BE2C (cell line): ENCODE data around the gene NEU2.

Source experiments
- DNase-seq: peaks from one replicate; pipeline ENCODE4 v3.0.0-alpha.2; 2020
- H3K27me3 ChIP-seq: fragments of 250-450 bp; sonication (Bioruptor Pico); 2 replicates; pipeline ENCODE4 v1.5.1; 2020; ENCODE audit warnings: mild to moderate bottlenecking
- H3K36me3 ChIP-seq: fragments of 250-450 bp; sonication (Bioruptor Pico); 2 replicates; pipeline ENCODE4 v1.5.1; 2020; ENCODE audit warnings: mild to moderate bottlenecking
- H3K4me1 ChIP-seq: fragments of 250-450 bp; sonication (Bioruptor Pico); 2 replicates; pipeline ENCODE4 v1.5.1; 2020
- H3K4me3 ChIP-seq: 2 replicates; pipeline ENCODE4 v1.5.1; 2011; ENCODE audit warnings: low read depth, low read length
- H3K9me3 ChIP-seq: fragments of 250-450 bp; sonication (Bioruptor Pico); 2 replicates; pipeline ENCODE4 v1.5.1; 2020
- TF ChIP-seq, protein P1 (sequence below): IDR thresholded peaks from 2 replicates; pipeline ENCODE4 v1.5.1; 2012; ENCODE audit warnings: mild to moderate bottlenecking, low read depth, low read length

Gene NEU2

DNA sequence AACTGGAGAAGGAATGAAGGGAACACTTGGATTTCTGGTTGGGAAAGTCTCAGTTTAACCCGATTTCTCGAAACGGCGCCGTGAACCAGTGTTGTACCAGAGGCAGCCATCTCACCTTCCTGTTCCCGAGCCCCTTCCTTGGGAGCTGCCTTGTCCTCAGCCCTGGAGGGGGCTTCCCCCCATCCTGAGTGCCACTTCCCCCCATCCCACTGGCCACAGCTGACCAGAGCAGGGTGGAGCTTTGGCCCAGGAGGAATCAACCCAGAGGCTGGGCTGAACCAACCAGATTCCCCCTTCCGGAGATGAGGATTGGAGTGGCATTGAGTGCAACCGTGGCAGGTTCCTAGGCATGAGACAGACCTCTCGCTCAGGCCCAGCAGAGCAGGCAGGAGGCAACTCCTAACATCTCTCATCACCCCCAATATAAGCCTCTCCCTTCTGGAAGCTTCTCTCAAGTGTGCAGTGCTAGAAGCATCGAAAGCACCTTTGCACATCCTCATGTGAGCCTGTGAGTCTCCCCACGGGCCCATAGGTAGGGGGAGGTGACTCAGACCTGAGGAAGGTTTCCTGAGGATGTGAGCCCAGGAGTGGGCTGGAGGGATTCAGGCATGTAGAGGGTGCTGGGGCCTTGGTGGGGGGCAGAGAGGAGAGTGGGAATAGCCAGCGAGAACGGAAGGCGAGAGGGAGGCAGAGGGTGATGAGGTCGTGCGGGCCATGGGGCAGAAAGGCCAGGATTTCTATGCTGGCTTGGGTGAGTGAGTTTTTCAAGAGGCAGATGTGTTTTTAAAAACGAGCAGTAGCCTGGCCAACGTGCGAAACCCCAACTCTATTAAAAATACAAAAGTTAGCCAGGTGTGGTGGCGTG is 31.4 kb upstream of the NEU2 start:
- Histone ChIP-seq H3K36me3 (no peaks in the 10 kb centered on the region), H3K4me1 (no peaks in the 10 kb centered on the region), H3K9me3 (no peaks in the 10 kb centered on the region), H3K27me3 (peaks cover 17% of the 10 kb centered on the region), H3K4me3 (no peak overlapping the region)
- no peak for DNase-seq
- TF ChIP-seq, protein P1, sequence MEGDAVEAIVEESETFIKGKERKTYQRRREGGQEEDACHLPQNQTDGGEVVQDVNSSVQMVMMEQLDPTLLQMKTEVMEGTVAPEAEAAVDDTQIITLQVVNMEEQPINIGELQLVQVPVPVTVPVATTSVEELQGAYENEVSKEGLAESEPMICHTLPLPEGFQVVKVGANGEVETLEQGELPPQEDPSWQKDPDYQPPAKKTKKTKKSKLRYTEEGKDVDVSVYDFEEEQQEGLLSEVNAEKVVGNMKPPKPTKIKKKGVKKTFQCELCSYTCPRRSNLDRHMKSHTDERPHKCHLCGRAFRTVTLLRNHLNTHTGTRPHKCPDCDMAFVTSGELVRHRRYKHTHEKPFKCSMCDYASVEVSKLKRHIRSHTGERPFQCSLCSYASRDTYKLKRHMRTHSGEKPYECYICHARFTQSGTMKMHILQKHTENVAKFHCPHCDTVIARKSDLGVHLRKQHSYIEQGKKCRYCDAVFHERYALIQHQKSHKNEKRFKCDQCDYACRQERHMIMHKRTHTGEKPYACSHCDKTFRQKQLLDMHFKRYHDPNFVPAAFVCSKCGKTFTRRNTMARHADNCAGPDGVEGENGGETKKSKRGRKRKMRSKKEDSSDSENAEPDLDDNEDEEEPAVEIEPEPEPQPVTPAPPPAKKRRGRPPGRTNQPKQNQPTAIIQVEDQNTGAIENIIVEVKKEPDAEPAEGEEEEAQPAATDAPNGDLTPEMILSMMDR = no peak

DNA sequence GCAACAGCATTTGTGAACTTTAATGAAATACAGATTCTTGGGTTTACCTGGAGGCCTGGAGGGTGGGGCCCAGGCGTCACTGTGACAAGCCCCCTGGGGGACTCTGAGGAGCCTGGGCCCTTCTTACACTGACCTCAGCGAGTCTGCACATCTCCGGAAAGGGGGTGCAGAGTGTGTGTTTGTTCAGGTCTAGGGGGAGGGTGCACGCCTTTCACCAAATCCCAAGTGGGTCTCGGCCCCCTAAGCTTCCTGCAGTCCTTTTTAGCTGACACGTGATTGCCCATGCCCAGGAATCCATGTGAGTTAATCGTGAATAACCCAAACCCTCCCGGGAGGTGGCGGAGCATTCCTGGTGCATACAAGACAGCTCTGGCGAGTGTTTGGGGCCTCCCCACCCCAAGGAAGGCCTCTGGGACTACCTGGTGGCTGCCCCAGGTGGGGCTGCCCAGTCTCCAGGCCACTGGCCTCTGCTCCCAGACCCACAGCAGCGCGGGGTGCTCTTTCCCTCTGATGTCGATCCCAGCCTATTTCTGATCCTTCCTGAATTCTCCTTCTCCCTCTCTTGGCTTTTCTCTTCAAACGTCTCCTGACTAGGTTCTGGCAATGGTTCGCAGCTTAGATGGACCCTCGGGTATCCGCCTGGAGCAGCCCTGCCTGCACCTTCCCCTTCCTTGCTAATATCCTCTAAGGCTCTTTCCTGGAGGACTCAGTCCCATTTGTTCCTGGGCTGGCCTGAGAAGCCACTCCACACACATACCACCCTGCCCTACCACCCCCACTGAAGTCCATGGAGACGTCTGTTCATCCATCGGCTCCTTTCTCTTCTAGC is 29.4 kb upstream of the NEU2 start:
- Histone ChIP-seq H3K4me1 (no peaks in the 10 kb centered on the region), H3K9me3 (no peaks in the 10 kb centered on the region), H3K4me3 (no peak overlapping the region), H3K27me3 (peaks cover 17% of the 10 kb centered on the region), H3K36me3 (no peaks in the 10 kb centered on the region)
- DNase-seq = no peak
- TF ChIP-seq, protein P1 = no peak

DNA sequence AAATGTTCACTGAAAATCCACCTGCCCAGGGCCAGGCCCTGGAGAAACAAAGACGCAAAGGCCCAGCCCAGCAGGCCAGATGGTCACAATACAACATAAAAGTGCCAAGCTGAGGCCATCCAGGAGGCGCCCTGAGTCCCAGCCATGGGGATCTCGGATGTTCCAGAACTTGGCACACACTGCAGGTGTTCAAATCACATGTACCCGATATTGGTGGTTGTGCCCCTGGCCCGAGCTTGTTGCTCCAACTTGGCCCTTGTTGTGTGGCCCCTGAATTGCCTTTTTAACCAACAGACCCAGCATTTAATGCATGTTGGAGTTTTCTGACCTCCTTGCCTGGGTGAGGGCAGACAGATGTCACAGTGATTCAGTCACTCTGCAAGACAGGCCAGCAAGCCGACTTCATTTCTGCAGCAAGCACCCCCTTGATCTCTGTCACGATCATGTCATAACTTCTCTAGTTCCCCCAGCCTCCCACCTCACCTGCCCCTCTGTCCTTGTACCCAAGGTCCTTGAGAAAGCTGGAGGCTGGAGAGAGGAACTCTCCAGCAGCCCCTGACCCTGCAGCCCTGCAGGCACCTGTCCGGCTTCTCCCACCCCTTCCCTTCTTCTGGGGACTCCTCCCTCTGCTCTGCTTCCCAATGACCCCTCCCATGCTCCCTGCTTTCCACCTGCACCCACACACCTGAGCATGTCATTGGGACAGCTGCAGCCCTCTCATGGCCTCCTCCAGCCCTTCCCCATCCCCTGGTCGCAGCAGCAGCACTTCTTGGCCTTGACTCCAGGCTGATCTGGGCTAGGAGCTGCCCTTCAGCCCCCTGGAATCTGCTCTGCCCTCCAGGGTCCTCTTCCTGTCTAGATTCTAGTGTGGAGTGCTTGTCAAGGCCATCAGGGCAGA is 28.6 kb upstream of the NEU2 start:
- no peaks in the 10 kb centered on the region for H3K36me3 ChIP-seq
- peaks cover 17% of the 10 kb centered on the region for H3K27me3 ChIP-seq
- H3K9me3 ChIP-seq = no peaks in the 10 kb centered on the region
- no peak overlapping the region for H3K4me3 ChIP-seq
- no peak for DNase-seq
- TF ChIP-seq, protein P1 = no peak
- no peaks in the 10 kb centered on the region for H3K4me1 ChIP-seq

DNA sequence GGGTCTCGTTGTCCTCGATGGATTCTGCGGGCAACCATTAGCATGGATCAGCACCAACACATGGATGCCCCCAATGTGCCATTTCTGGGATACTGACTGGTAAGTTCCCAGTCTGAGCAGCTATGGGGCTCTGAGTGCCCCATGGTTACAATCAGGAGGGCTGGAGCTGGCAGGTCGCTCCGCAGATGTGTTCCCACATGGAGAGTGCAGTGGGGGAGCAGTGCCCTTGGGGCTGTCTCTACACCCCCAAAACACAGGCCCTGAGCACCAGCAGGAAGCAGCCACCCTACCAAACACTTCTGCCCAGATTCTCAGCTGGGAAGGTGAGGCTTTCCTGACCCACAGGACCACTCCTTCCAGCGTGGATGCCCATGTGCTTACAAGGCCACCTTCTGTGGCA is 27.4 kb upstream of the NEU2 start:
- H3K4me1 ChIP-seq = no peaks in the 10 kb centered on the region
- peaks cover 17% of the 10 kb centered on the region for H3K27me3 ChIP-seq
- DNase-seq = no peak
- H3K4me3 ChIP-seq = no peak overlapping the region
- H3K36me3 ChIP-seq = no peaks in the 10 kb centered on the region
- TF ChIP-seq, protein P1 = no peak
- no peaks in the 10 kb centered on the region for H3K9me3 ChIP-seq

DNA sequence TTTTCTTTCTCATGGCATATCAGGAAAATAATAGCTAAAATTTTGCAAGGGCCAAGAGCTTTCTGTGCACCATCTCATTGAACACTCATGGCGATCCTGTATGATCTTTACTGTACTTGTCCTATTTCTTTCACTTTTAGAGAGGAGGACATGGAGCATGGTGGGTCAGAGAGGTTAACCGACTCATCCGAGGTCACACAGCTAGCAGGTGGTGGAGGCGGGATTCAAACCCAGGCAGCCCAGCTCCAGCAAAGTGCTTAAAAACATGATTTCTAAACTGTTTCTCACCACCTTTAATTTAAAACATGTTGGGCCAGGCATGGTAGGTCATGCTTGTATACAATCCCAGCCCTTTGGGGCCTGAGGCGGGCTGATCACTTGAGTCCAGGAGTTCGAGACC is 25.8 kb upstream of the NEU2 start:
- no peak for DNase-seq
- no peaks in the 10 kb centered on the region for H3K36me3 ChIP-seq
- H3K4me3 ChIP-seq = no peak overlapping the region
- H3K4me1 ChIP-seq = no peaks in the 10 kb centered on the region
- TF ChIP-seq, protein P1 = no peak
- no peaks in the 10 kb centered on the region for H3K9me3 ChIP-seq
- peaks cover 17% of the 10 kb centered on the region for H3K27me3 ChIP-seq
